HFF-Myc (cell line): ENCODE measurements around the gene SPSB1.

Experiments
- DNase-seq: peaks from one replicate; pipeline ENCODE4 v3.0.0-alpha.2; 2011; ENCODE audit warnings: low read depth; ENCODE audit errors: extremely low read depth
- H3K4me3 ChIP-seq: replicated peaks from 2 replicates; pipeline ENCODE4 v1.5.1; 2011; ENCODE audit warnings: low read depth, mild to moderate bottlenecking, control low read depth, low read length
- CTCF ChIP-seq: IDR thresholded peaks from 2 replicates; pipeline ENCODE4 v1.5.1; 2012; ENCODE audit warnings: mild to moderate bottlenecking, low read depth, low read length, control low read depth; ENCODE audit errors: missing control alignments

SPSB1 gene

GRCh38 chr1:9282696-9282955 lies 10.1 kb upstream of the SPSB1 start:
- H3K4me3 ChIP-seq = no peak overlapping the region
- TF ChIP-seq CTCF = no peak
- DNase-seq = no peak

GRCh38 chr1:9284061-9284460 lies 8.6 kb upstream of the SPSB1 start:
- no peak for DNase-seq
- no peak for TF ChIP-seq CTCF
- H3K4me3 ChIP-seq = no peak overlapping the region

- TF ChIP-seq CTCF = no peak
- no peak for DNase-seq
- no peak overlapping the region for H3K4me3 ChIP-seq
Measured at GRCh38 chr1:9286556-9286955, 6.1 kb upstream of the SPSB1 start.

- H3K4me3 ChIP-seq = no peak overlapping the region
- TF ChIP-seq CTCF = peak; percentile 85
- DNase-seq = peak; percentile 71
Measured at GRCh38 chr1:9289090-9289534, 3.6 kb upstream of the SPSB1 start.

GRCh38 chr1:9289711-9290485 lies 2.8 kb upstream of the SPSB1 start:
- DNase-seq = no peak
- no peak overlapping the region for H3K4me3 ChIP-seq
- TF ChIP-seq CTCF = no peak

- no peak for DNase-seq
- H3K4me3 ChIP-seq = peak overlapping the region; percentile 81
- TF ChIP-seq CTCF = no peak
Measured at GRCh38 chr1:9291914-9292360, 757 bp upstream of the SPSB1 start.

- no peak for TF ChIP-seq CTCF
- DNase-seq = no peak
- H3K4me3 ChIP-seq = peak overlapping the region; percentile 81
Measured at GRCh38 chr1:9293241-9293532, 493 bp downstream of the SPSB1 start.
